AG04449 (cell line): ENCODE data around the gene UBL4B.
"Not testable (repeated sequence)": the region's sequence is repeated elsewhere in the genome, so short reads cannot be mapped to it uniquely, and the experiment has no call there.

Source experiments
- CTCF ChIA-PET: fragments of 350-600 bp; formaldehyde crosslinking; extraction: SDS; loops from one replicate; lab custom pipeline; 2021; ENCODE audit warnings: antibody characterized with exemption; lab: Yijun Ruan, JAX
- POLR2A ChIA-PET: fragments of 400-600, 350-600 bp; formaldehyde crosslinking; extraction: SDS; loops from one replicate; lab custom pipeline; 2020; ENCODE audit warnings: antibody characterized with exemption, inconsistent platforms; lab: Yijun Ruan, JAX
- DNase-seq: peaks from one replicate; pipeline ENCODE4 v3.0.0-alpha.2; 2010; ENCODE audit warnings: low read depth, low spot score
- H3K4me3 ChIP-seq: 2 replicates; pipeline ENCODE4 v1.5.1; 2011; ENCODE audit warnings: low read depth, mild to moderate bottlenecking, control low read depth, low read length
- CTCF ChIP-seq: IDR thresholded peaks from one replicate; pipeline ENCODE4 v1.5.1; 2011; ENCODE audit warnings: mild to moderate bottlenecking, moderate library complexity, low read length, control low read depth, inconsistent platforms; ENCODE audit not compliant: insufficient read depth; ENCODE audit errors: missing control alignments

Gene UBL4B

GRCh38 chr1:110070671-110071242 lies 41.5 kb upstream of the UBL4B start, which contains the start of gene ALX3:
ALX3 (minus strand) TSS chr1:110070672; CDS start chr1:110070612, 60 bp downstream.
- DNase-seq: no peak
- ChIA-PET CTCF (interaction anchor here (0.8 to 3.1 kb wide), 12 partner anchors 8 to 46 kb away, joined by 3 to 23 read pairs (median 4); no protein-coding TSS in a partner anchor), POLR2A (interaction anchor here (0.8 to 0.9 kb wide), 2 partner anchors 8 to 13 kb away, joined by 3 read pairs; no protein-coding TSS in a partner anchor)
- TF ChIP-seq CTCF: no peak
- H3K4me3 ChIP-seq: no peak within 1 kb of the TSS

GRCh38 chr1:110074166-110074565 lies 38.1 kb upstream of the UBL4B start:
- no peak for TF ChIP-seq CTCF
- ChIA-PET POLR2A (no interaction called here), CTCF (interaction anchor here (0.9 to 2.3 kb wide), 5 partner anchors 10 to 31 kb away, joined by 3 to 12 read pairs (median 6); no protein-coding TSS in a partner anchor)
- H3K4me3 ChIP-seq: no peak overlapping the region
- no peak for DNase-seq

- POLR2A ChIA-PET: no interaction called here
- H3K4me3 ChIP-seq: no peak overlapping the region
Measured at GRCh38 chr1:110076789-110077500, 35.3 kb upstream of the UBL4B start.

GRCh38 chr1:110079995-110080394 lies 32.2 kb upstream of the UBL4B start:
- POLR2A ChIA-PET, DNase-seq, H3K4me3 ChIP-seq: not testable (repeated sequence)
- CTCF ChIA-PET: interaction anchor here (1.2 to 5.2 kb wide), 2 partner anchors 8 to 12 kb away, joined by 4 to 51 read pairs; no protein-coding TSS in a partner anchor

More at GRCh38 chr1:110076789-110077500, 35.3 kb upstream of the UBL4B start:
- CTCF ChIA-PET: interaction anchor here (1.0 to 5.2 kb wide), 6 partner anchors 11 to 41 kb away, joined by 3 to 51 read pairs (median 14); no protein-coding TSS in a partner anchor
- no peak for TF ChIP-seq CTCF
- DNase-seq: no peak

GRCh38 chr1:110081061-110081460 lies 31.2 kb upstream of the UBL4B start:
- TF ChIP-seq CTCF: no peak
- CTCF ChIA-PET: interaction anchor here (1.0 to 38.2 kb wide), 6 partner anchors 8 to 36 kb away, joined by 4 to 935 read pairs (median 14); no protein-coding TSS in a partner anchor
- POLR2A ChIA-PET: interaction anchor here (0.8 kb wide), 1 partner anchor 14 kb away, joined by 4 read pairs; no protein-coding TSS in a partner anchor
- DNase-seq: no peak
- no peak overlapping the region for H3K4me3 ChIP-seq

- ChIA-PET CTCF (interaction anchor here (0.6 to 38.2 kb wide), 6 partner anchors 9 to 61 kb away, joined by 3 to 935 read pairs (median 14); no protein-coding TSS in a partner anchor), POLR2A (no interaction called here)
- no peak for TF ChIP-seq CTCF
- H3K4me3 ChIP-seq: no peak overlapping the region
- DNase-seq: no peak
Measured at GRCh38 chr1:110082477-110082876, 29.8 kb upstream of the UBL4B start.
